HCT116 (cell line): ENCODE measurements around the gene XAGE2. TPM values are rescaled to one million over a fixed set of nuclear protein-coding genes. Genes with fewer than 3 reads are reported as not detected.

ENCODE experiments used
- ATAC-seq: fragments of 200-7000 bp; cut with Tn5 transposase; 2 replicates; pipeline ENCODE4 v1.9.1; 2020; ENCODE audit warnings: mild to moderate bottlenecking, moderate library complexity
- BruUV-seq: library from RNA; stranded (reverse); fragments of 400-500 nt; replicated peaks from 2 replicates; lab custom pipeline; 2021; lab: Mats Ljungman, UMichigan
- CTCF ChIA-PET: fragments of 300-600 bp; sonication (Branson Sonifier 250); formaldehyde crosslinking; loops from one replicate; lab custom pipeline; 2021; ENCODE audit warnings: antibody characterized with exemption; lab: Charles Lee
- POLR2A ChIA-PET: fragments of 300-600, 350-600 bp; sonication (Branson Sonifier 250); formaldehyde crosslinking; loops from one replicate; lab custom pipeline; 2021; ENCODE audit warnings: antibody characterized with exemption; lab: Charles Lee
- RAD21 ChIA-PET, 2 experiments: fragments of 300-600 bp; sonication (Branson Sonifier 250); formaldehyde crosslinking; loops; one replicate each; lab custom pipeline; 2023; ENCODE audit warnings: low total read pairs in 2 of 2; ENCODE audit not compliant: uncharacterized antibody in 2 of 2, unreplicated experiment in 2 of 2, low non-redundant PET in 1 of 2; lab: Charles Lee
- DNase-seq: peaks from one replicate; pipeline ENCODE4 v3.0.0-alpha.2; 2010; ENCODE audit warnings: low read depth, low spot score
- H2AFZ ChIP-seq: fragments of 200-600 bp; shearing (Covaris generic), sonication (generic); 2 replicates; pipeline ENCODE4 v1.6.1; 2017; ENCODE audit warnings: low read depth, mixed run types, mixed read lengths, antibody characterized with exemption, low read length; ENCODE audit not compliant: poor library complexity, severe bottlenecking
- H3K27ac ChIP-seq: 2 replicates; pipeline ENCODE4 v1.5.1; 2012; ENCODE audit warnings: low read depth, low read length
- H3K27me3 ChIP-seq: fragments of 200-600 bp; sonication (generic); 2 replicates; pipeline ENCODE4 v1.6.1; 2016; ENCODE audit warnings: mixed run types, low read length, mixed read lengths; ENCODE audit not compliant: insufficient read depth
- H3K36me3 ChIP-seq, 2 experiments: fragments of 200-500 bp in 1 of 2; fragments of 200-600 bp in 1 of 2; sonication (Bioruptor generic) in 1 of 2; sonication (generic) in 1 of 2; 2 replicates each; pipeline versions ENCODE4 v1.5.1 to v1.6.1; 2014 to 2016; ENCODE audit warnings: low read length in 2 of 2, inconsistent platforms in 1 of 2, mixed read lengths in 1 of 2, mixed run types in 1 of 2; ENCODE audit not compliant: insufficient read depth in 2 of 2, control insufficient read depth in 1 of 2
- H3K4me1 ChIP-seq, 2 experiments: fragments of 200-600 bp in 1 of 2; sonication (generic) in 1 of 2; 2 replicates each; pipeline versions ENCODE4 v1.5.1 to v1.6.1; 2012 to 2017; ENCODE audit warnings: low read length in 2 of 2, inconsistent platforms in 1 of 2, mild to moderate bottlenecking in 1 of 2, mixed read lengths in 1 of 2, mixed run types in 1 of 2, moderate library complexity in 1 of 2; ENCODE audit not compliant: insufficient read depth in 2 of 2, control insufficient read depth in 1 of 2
- H3K4me2 ChIP-seq: fragments of 200-600 bp; sonication (generic); 2 replicates; pipeline ENCODE4 v1.6.1; 2017; ENCODE audit warnings: mixed run types, low read length, mixed read lengths
- H3K4me3 ChIP-seq, 2 experiments: fragments of 200-600 bp in 1 of 2; sonication (generic) in 1 of 2; replicated peaks in 1 of 2; 2 replicates each; pipeline ENCODE4 v1.5.1; 2011 to 2016; ENCODE audit warnings: low read length in 2 of 2, control low read depth in 1 of 2, low read depth in 1 of 2, mild to moderate bottlenecking in 1 of 2, mixed read lengths in 1 of 2, mixed run types in 1 of 2
- H3K79me2 ChIP-seq: fragments of 200-600 bp; sonication (generic); 2 replicates; pipeline ENCODE4 v1.6.1; 2017; ENCODE audit warnings: mild to moderate bottlenecking, mixed run types, low read length, moderate library complexity, mixed read lengths; ENCODE audit not compliant: insufficient read depth
- H3K9ac ChIP-seq: fragments of 200-600 bp; sonication (generic); 2 replicates; pipeline ENCODE4 v1.6.1; 2016; ENCODE audit warnings: low read length, mixed read lengths
- H3K9me2 ChIP-seq: fragments of 200-600 bp; sonication (generic), shearing (Covaris generic); 2 replicates; pipeline ENCODE4 v1.6.1; 2017; ENCODE audit warnings: mixed run types, mild to moderate bottlenecking, moderate library complexity; ENCODE audit not compliant: insufficient read depth
- H3K9me3 ChIP-seq, 2 experiments: fragments of 200-500 bp in 1 of 2; fragments of 200-600 bp in 1 of 2; sonication (Bioruptor generic) in 1 of 2; sonication (generic) in 1 of 2; 2 replicates each; pipeline ENCODE4 v1.6.1; 2014 to 2017; ENCODE audit warnings: low read length in 2 of 2, mixed read lengths in 2 of 2, inconsistent platforms in 1 of 2, low read depth in 1 of 2, mild to moderate bottlenecking in 1 of 2, mixed run types in 1 of 2, moderate library complexity in 1 of 2; ENCODE audit not compliant: control insufficient read depth in 1 of 2, insufficient read depth in 1 of 2
- H4K20me1 ChIP-seq: fragments of 200-600 bp; sonication (generic), shearing (Covaris generic); 2 replicates; pipeline ENCODE4 v1.6.1; 2017; ENCODE audit warnings: mixed run types, mild to moderate bottlenecking, moderate library complexity; ENCODE audit not compliant: insufficient read depth
- EGR1 ChIP-seq: IDR thresholded peaks from 2 replicates; pipeline ENCODE4 v1.6.1; 2012; ENCODE audit warnings: low read depth
- EZH2phosphoT487 ChIP-seq: fragments of 200-600 bp; IDR thresholded peaks from 2 replicates; pipeline ENCODE4 v1.6.1; 2018; ENCODE audit warnings: antibody characterized with exemption, borderline replicate concordance
- FOSL1 ChIP-seq: IDR thresholded peaks from 2 replicates; pipeline ENCODE4 v1.6.1; 2012; ENCODE audit warnings: low read depth
- MAX ChIP-seq: IDR thresholded peaks from 2 replicates; pipeline ENCODE4 v1.6.1; 2012
- SRF ChIP-seq: IDR thresholded peaks from 2 replicates; pipeline ENCODE4 v1.6.1; 2012; ENCODE audit warnings: low read depth
- intact Hi-C: fragments of 100-400 bp; cut with micrococcal nuclease; formaldehyde crosslinking; loops from 2 replicates; pipeline ENCODE4 v1.10.0; 2022
- microRNA-seq: library from miRNA; unstranded; fragments of <30 nt; microRNA quantifications from one replicate; pipeline ENCODE4, GENCODE V29; 2016; ENCODE audit warnings: borderline number of aligned reads
- total RNA-seq: library from RNA; stranded (reverse); gene quantifications from one replicate; pipeline ENCODE4 v1.2.1, GENCODE V29; 2021; ENCODE audit not compliant: unreplicated experiment

The XAGE2 gene
- total RNA-seq, 1 experiment from 2014 or later = not detected

GRCh38 chrX:52424656-52425055 lies 55.8 kb downstream of the XAGE2 start:
- RAD21 ChIA-PET = no interaction called here
- Histone ChIP-seq H3K4me2 (no peak overlapping the region), H3K9me2 (no peaks in the 10 kb centered on the region), H3K9ac (no peak overlapping the region), H3K79me2 (no peaks in the 10 kb centered on the region), H3K4me1 (no peaks in the 10 kb centered on the region; a peak in 1 of 4 replicates), H3K27me3 (no peaks in the 10 kb centered on the region)
- DNase-seq = no peak
- no TSS peak for BruUV-seq
- TF ChIP-seq SRF (no peak), EGR1 (no peak), MAX (no peak), EZH2phosphoT487 (no peak), FOSL1 (0 out of 2 replicates have a peak, but pooled peaks have one; percentile 15)
- TF ChIP-seq, all 23 proteins: peak for 1
- H3K4me3 ChIP-seq = no peak overlapping the region
- intact Hi-C loops = no loop called here
- H3K9me3 ChIP-seq = no peaks in the 10 kb centered on the region
- POLR2A ChIA-PET = no interaction called here
- no peak for ATAC-seq
- CTCF ChIA-PET = no interaction called here
- H3K36me3 ChIP-seq = no peaks in the 10 kb centered on the region
- no peak overlapping the region for H3K27ac ChIP-seq
- no peaks in the 10 kb centered on the region for H4K20me1 ChIP-seq
- no peak overlapping the region for H2AFZ ChIP-seq

Small RNA genes lying within 50 kb of the gene (microRNA-seq; reads per million reads assigned to microRNA genes)
- not detected for gene MIR8088

Other genes with a start within 250 kb of the XAGE2 start
- not detected for gene MAGED4, start 184.1 kb upstream of the XAGE2 start, total RNA-seq
- not detected for gene XAGE1A, start 126.8 kb downstream of the XAGE2 start, total RNA-seq
- not detected for gene XAGE1B, start 148.0 kb downstream of the XAGE2 start, total RNA-seq